IMR-90 (cell line): ENCODE measurements around the gene CENPT. TPM values are rescaled to one million over a fixed set of nuclear protein-coding genes. Genes with fewer than 3 reads are reported as not detected.

Source experiments
- ATAC-seq: fragments of 200-7000 bp; cut with Tn5 transposase; 2 replicates; pipeline ENCODE4 v1.9.1; 2020; ENCODE audit warnings: low read depth, mild to moderate bottlenecking, moderate library complexity
- BruUV-seq: library from RNA; stranded (reverse); fragments of 400-500 nt; replicated peaks from 2 replicates; lab custom pipeline; 2021; lab: Mats Ljungman, UMichigan
- CTCF ChIA-PET: fragments of 300-600 bp; formaldehyde crosslinking; extraction: SDS; loops from one replicate; lab custom pipeline; 2021; ENCODE audit warnings: antibody characterized with exemption; lab: Yijun Ruan, JAX
- POLR2A ChIA-PET: fragments of 300-600 bp; sonication (Branson Sonifier 250); formaldehyde crosslinking; loops from one replicate; lab custom pipeline; 2022; ENCODE audit warnings: antibody characterized with exemption; ENCODE audit not compliant: unreplicated experiment; lab: Charles Lee
- DNase-seq: peaks from one replicate; pipeline ENCODE4 v3.0.0; 2013
- H2AFZ ChIP-seq: replicated peaks from 2 replicates; pipeline ENCODE3; 2013; ENCODE audit warnings: low read length, mild to moderate bottlenecking; ENCODE audit not compliant: poor library complexity
- H2AK5ac ChIP-seq: 2 replicates; pipeline ENCODE4 v1.6.1; 2013; ENCODE audit warnings: low read depth, low read length, inconsistent platforms
- H2AK9ac ChIP-seq: replicated peaks from 2 replicates; pipeline ENCODE3; 2013; ENCODE audit warnings: mild to moderate bottlenecking, low read depth, low read length, moderate library complexity; ENCODE audit not compliant: poor library complexity
- H2BK120ac ChIP-seq: 2 replicates; pipeline ENCODE4 v1.6.1; 2013; ENCODE audit warnings: low read depth, low read length, inconsistent platforms
- H2BK15ac ChIP-seq: 3 replicates; pipeline ENCODE4 v1.6.1; 2013; ENCODE audit warnings: low read depth, low read length, inconsistent platforms
- H2BK20ac ChIP-seq: 2 replicates; pipeline ENCODE4 v1.6.1; 2013; ENCODE audit warnings: low read depth, mild to moderate bottlenecking, inconsistent platforms, low read length, moderate library complexity
- H2BK5ac ChIP-seq: 2 replicates; pipeline ENCODE4 v1.6.1; 2013; ENCODE audit warnings: mild to moderate bottlenecking, low read depth, low read length, inconsistent platforms; ENCODE audit not compliant: poor library complexity, severe bottlenecking
- H3K14ac ChIP-seq: replicated peaks from 2 replicates; pipeline ENCODE4 v1.6.1; 2013; ENCODE audit warnings: low read depth, low read length, inconsistent platforms
- H3K18ac ChIP-seq: 2 replicates; pipeline ENCODE4 v1.6.1; 2013; ENCODE audit warnings: low read depth, low read length, control low read depth
- H3K23ac ChIP-seq: 2 replicates; pipeline ENCODE4 v1.6.1; 2013; ENCODE audit warnings: low read depth, low read length, inconsistent platforms
- H3K27ac ChIP-seq: 2 replicates; pipeline ENCODE4 v1.5.1; 2013; ENCODE audit warnings: mild to moderate bottlenecking, control low read depth, low read length; ENCODE audit not compliant: insufficient read depth
- H3K27me3 ChIP-seq: 2 replicates; pipeline ENCODE4 v1.6.1; 2013; ENCODE audit warnings: low read length; ENCODE audit not compliant: control insufficient read depth, insufficient read depth
- H3K36me3 ChIP-seq: 2 replicates; pipeline ENCODE4 v1.6.1; 2013; ENCODE audit warnings: low read length, mixed read lengths; ENCODE audit not compliant: control insufficient read depth, insufficient read depth
- H3K4ac ChIP-seq: 2 replicates; pipeline ENCODE4 v1.6.1; 2013; ENCODE audit warnings: low read depth, low read length, inconsistent platforms
- H3K4me1 ChIP-seq: 2 replicates; pipeline ENCODE4 v1.6.1; 2013; ENCODE audit warnings: low read length, mixed read lengths; ENCODE audit not compliant: control insufficient read depth, insufficient read depth
- H3K4me2 ChIP-seq: 2 replicates; pipeline ENCODE4 v1.6.1; 2013; ENCODE audit warnings: low read depth, mild to moderate bottlenecking, control low read depth, low read length, moderate library complexity
- H3K4me3 ChIP-seq: 2 replicates; pipeline ENCODE4 v1.5.1; 2013; ENCODE audit warnings: low read depth, mild to moderate bottlenecking, control low read depth, low read length, moderate library complexity; ENCODE audit not compliant: insufficient read depth
- H3K56ac ChIP-seq: 2 replicates; pipeline ENCODE4 v1.6.1; 2013; ENCODE audit warnings: low read length, inconsistent platforms; ENCODE audit not compliant: insufficient read depth; ENCODE audit errors: extremely low read depth
- H3K79me1 ChIP-seq, 2 experiments: 2 replicates each; pipeline ENCODE4 v1.6.1; 2013; ENCODE audit warnings: low read length in 2 of 2, inconsistent platforms in 1 of 2, low read depth in 1 of 2
- H3K9ac ChIP-seq: 2 replicates; pipeline ENCODE4 v1.6.1; 2013; ENCODE audit warnings: low read depth, low read length, control low read depth
- H3K9me1 ChIP-seq: 2 replicates; pipeline ENCODE4 v1.6.1; 2013; ENCODE audit warnings: low read length, inconsistent platforms; ENCODE audit not compliant: insufficient read depth
- H3K9me3 ChIP-seq: 2 replicates; pipeline ENCODE4 v1.6.1; 2013; ENCODE audit warnings: low read length; ENCODE audit not compliant: control insufficient read depth, insufficient read depth
- H4K20me1 ChIP-seq: 2 replicates; pipeline ENCODE4 v1.6.1; 2013; ENCODE audit warnings: low read length, inconsistent platforms; ENCODE audit not compliant: insufficient read depth
- H4K5ac ChIP-seq: 2 replicates; pipeline ENCODE4 v1.6.1; 2013; ENCODE audit warnings: mild to moderate bottlenecking, low read depth, low read length, control low read depth
- H4K8ac ChIP-seq, 2 experiments: 2 replicates each; pipeline ENCODE4 v1.6.1; 2013; ENCODE audit warnings: low read depth in 2 of 2, low read length in 2 of 2, control low read depth in 1 of 2, inconsistent platforms in 1 of 2
- H4K91ac ChIP-seq: 2 replicates; pipeline ENCODE4 v1.6.1; 2013; ENCODE audit warnings: low read depth, low read length, inconsistent platforms; ENCODE audit not compliant: insufficient read depth
- BHLHE40 ChIP-seq: fragments of 150-350 bp; IDR thresholded peaks from 2 replicates; pipeline ENCODE4 v1.6.1; 2016; ENCODE audit warnings: mild to moderate bottlenecking, low read depth, low read length
- CEBPB ChIP-seq: IDR thresholded peaks from 2 replicates; pipeline ENCODE4 v1.6.1; 2012; ENCODE audit warnings: low read depth, low read length, improper control_type of control experiment
- CHD1 ChIP-seq: IDR thresholded peaks from 2 replicates; pipeline ENCODE4 v1.6.1; 2012; ENCODE audit warnings: low read depth, low read length, improper control_type of control experiment
- CTCF ChIP-seq: conservative IDR thresholded peaks from 2 replicates; pipeline ENCODE4 v1.5.1; 2012; ENCODE audit warnings: mild to moderate bottlenecking, low read depth, low read length, improper control_type of control experiment
- ELK1 ChIP-seq: fragments of 150-350 bp; IDR thresholded peaks from 2 replicates; pipeline ENCODE4 v1.6.1; 2016; ENCODE audit warnings: low read depth, mild to moderate bottlenecking, low read length, moderate library complexity, borderline replicate concordance
- FOS ChIP-seq: fragments of 150-350 bp; IDR thresholded peaks from 2 replicates; pipeline ENCODE4 v1.6.1; 2016; ENCODE audit warnings: low read depth, low read length
- MAFK ChIP-seq: IDR thresholded peaks from 2 replicates; pipeline ENCODE4 v1.6.1; 2012; ENCODE audit warnings: low read depth, low read length, improper control_type of control experiment
- MAZ ChIP-seq: IDR thresholded peaks from 2 replicates; pipeline ENCODE4 v1.6.1; 2012; ENCODE audit warnings: low read depth, mild to moderate bottlenecking, low read length, improper control_type of control experiment, moderate library complexity, borderline replicate concordance
- MXI1 ChIP-seq: IDR thresholded peaks from 2 replicates; pipeline ENCODE4 v1.6.1; 2012; ENCODE audit warnings: low read depth, mild to moderate bottlenecking, low read length, moderate library complexity, borderline replicate concordance
- NFE2L2 ChIP-seq: fragments of 150-350 bp; IDR thresholded peaks from 2 replicates; pipeline ENCODE4 v1.6.1; 2016; ENCODE audit warnings: low read depth, mild to moderate bottlenecking, low read length
- POLR2A ChIP-seq: IDR thresholded peaks from 2 replicates; pipeline ENCODE4 v1.6.1; 2012; ENCODE audit warnings: mild to moderate bottlenecking, low read depth, low read length
- RAD21 ChIP-seq: IDR thresholded peaks from 2 replicates; pipeline ENCODE4 v1.6.1; 2012; ENCODE audit warnings: low read length, improper control_type of control experiment
- RCOR1 ChIP-seq: IDR thresholded peaks from 2 replicates; pipeline ENCODE4 v1.6.1; 2012; ENCODE audit warnings: mild to moderate bottlenecking, low read length, improper control_type of control experiment; ENCODE audit not compliant: insufficient replicate concordance
- RFX5 ChIP-seq: IDR thresholded peaks from 2 replicates; pipeline ENCODE4 v1.8.0; 2012; ENCODE audit warnings: low read depth, mild to moderate bottlenecking, low read length, moderate library complexity
- SMC3 ChIP-seq: fragments of 150-350 bp; IDR thresholded peaks from 2 replicates; pipeline ENCODE4 v1.6.1; 2016; ENCODE audit warnings: low read depth, mild to moderate bottlenecking, antibody characterized with exemption, low read length, moderate library complexity
- USF2 ChIP-seq: fragments of 150-350 bp; IDR thresholded peaks from 2 replicates; pipeline ENCODE4 v1.6.1; 2017; ENCODE audit warnings: mild to moderate bottlenecking, antibody characterized with exemption, low read length, low read depth
- WGBS, 2 experiments: methylation state at CpG; one replicate each; pipeline versions ENCODE4 v1.1.5 to v1.1.7; 2013; ENCODE audit warnings: missing lambda C conversion rate in 2 of 2; ENCODE audit not compliant: insufficient read length in 1 of 2; ENCODE audit errors: extremely low coverage in 2 of 2; 5-methylcytosine and 5-hydroxymethylcytosine counted together
- dilution Hi-C: fragments of 300-500 bp; cut with HindIII; formaldehyde crosslinking; loops from one replicate; pipeline ENCODE4 v1.14.3; 2018; ENCODE audit warnings: low sequenced_read_pairs; ENCODE audit not compliant: unreplicated experiment
- in situ Hi-C: fragments of 300-500 bp; cut with MboI; formaldehyde crosslinking; loops from 3 replicates; pipeline ENCODE4 v1.14.3; 2019; ENCODE audit warnings: low sequenced_read_pairs, inconsistent platforms, mixed read lengths
- intact Hi-C: fragments of 100-400 bp; cut with micrococcal nuclease; formaldehyde crosslinking; loops from 2 replicates; pipeline ENCODE4 v1.10.0; 2022
- polyA plus RNA-seq, 3 experiments: library from polyadenylated mRNA; depleted of rRNA; stranded (reverse); fragments of >200 nt; gene quantifications; 2 replicates each; pipeline ENCODE4 v1.2.3, GENCODE V29; 2012; ENCODE audit warnings: low replicate concordance in 1 of 3
- total RNA-seq: library from RNA; depleted of rRNA; stranded (reverse); fragments of >200 nt; gene quantifications from 2 replicates; pipeline ENCODE4 v1.2.3, GENCODE V29; 2012

The CENPT gene
- total and polyA plus RNA-seq, 2 of the 4 experiments (the other 2 are of a cell fraction): 33.3 to 83.1 TPM

- Histone ChIP-seq H4K20me1 (peaks cover 36% of the 10 kb centered on the region), H2AFZ (no peak overlapping the region), H3K4ac (no peak overlapping the region), H2BK5ac (no peak overlapping the region), H4K8ac (no peak overlapping the region), H3K79me1 (peaks cover 38 to 68% of the 10 kb centered on the region in 2 experiments), H2AK9ac (no peak overlapping the region), H3K4me1 (peaks cover 10% of the 10 kb centered on the region), H2BK20ac (no peak overlapping the region), H3K56ac (no peak overlapping the region), H3K4me2 (no peak overlapping the region), H2AK5ac (no peak overlapping the region), H3K18ac (no peak overlapping the region), H4K91ac (no peak overlapping the region), H3K9me1 (peaks cover 18% of the 10 kb centered on the region), H2BK120ac (no peak overlapping the region), H3K14ac (no peak overlapping the region), H2BK15ac (no peak overlapping the region), H3K4me3 (no peak overlapping the region), H3K9me3 (no peaks in the 10 kb centered on the region), H3K27me3 (no peaks in the 10 kb centered on the region), H3K23ac (no peak overlapping the region), H3K9ac (no peak overlapping the region), H4K5ac (no peak overlapping the region), H3K36me3 (peaks cover 38% of the 10 kb centered on the region), H3K27ac (no peak overlapping the region)
- ATAC-seq: no peak
- no TSS peak for BruUV-seq
- ChIA-PET POLR2A (no interaction called here), CTCF (interaction anchor here (0.7 to 1.3 kb wide), 2 partner anchors 9 to 13 kb away, joined by 3 to 4 read pairs; partner anchors contain the start of gene NRN1L)
- dilution Hi-C loops: no loop called here
- DNase-seq: no peak
- in situ Hi-C loops: no loop called here
- intact Hi-C loops: no loop called here
- WGBS, 2 experiments: 83% methylated on average over 2 of the region's 3 CpGs; no CpG with 5 or more reads in 1 of the 2 experiments
- TF ChIP-seq RCOR1 (no peak), RAD21 (no peak), FOS (no peak), CTCF (no peak), CHD1 (no peak), CEBPB (no peak), ELK1 (no peak), RFX5 (no peak), BHLHE40 (no peak), USF2 (no peak), POLR2A (no peak), MXI1 (no peak), MAFK (no peak), SMC3 (no peak), MAZ (no peak), NFE2L2 (no peak)
These were observed 23.8 kb upstream of the CENPT start for GRCh38 chr16:67871256-67871655.
